Esophagus squamous epithelium (tissue), 5 donors: Measurements from ENCODE around the gene RUNX1. TPM values are rescaled to one million over a fixed set of nuclear protein-coding genes. Genes with fewer than 3 reads are reported as not detected.

Source experiments
- DNase-seq: peaks from one replicate; lab custom pipeline; 2025; lab: John Stamatoyannopoulos, UW
- H3K27ac ChIP-seq, 4 donors: fragments of 200-600 bp; sonication (generic); one replicate each; pipeline ENCODE4 v1.5.1; 2016 to 2019; ENCODE audit warnings: mild to moderate bottlenecking in 1 of 4
- H3K27me3 ChIP-seq, 4 donors: fragments of 200-600 bp; sonication (generic); 1 replicate in 3 of 4; 2 replicates in 1 of 4; pipeline versions ENCODE4 v1.5.1 to v1.6.0; 2017 to 2021; ENCODE audit warnings: antibody characterized with exemption in 1 of 4
- H3K36me3 ChIP-seq, 3 donors: fragments of 200-600 bp; sonication (generic); one replicate each; pipeline ENCODE4 v1.5.1; 2016 to 2019
- H3K4me1 ChIP-seq, 3 donors: fragments of 200-600 bp; sonication (generic); one replicate each; pipeline ENCODE4 v1.5.1; 2017 to 2019
- H3K4me3 ChIP-seq, 4 donors: fragments of 200-600 bp; sonication (generic); 1 replicate in 3 of 4; 2 replicates in 1 of 4; pipeline ENCODE4 v1.5.1; 2016 to 2019; ENCODE audit warnings: mild to moderate bottlenecking in 2 of 4, moderate library complexity in 1 of 4
- H3K9me3 ChIP-seq, 3 donors: fragments of 200-600 bp; sonication (generic); one replicate each; pipeline ENCODE4 v1.5.1; 2016 to 2019
- POLR2A ChIP-seq, 4 donors: fragments of 450-650 bp; IDR thresholded peaks; one replicate each; pipeline ENCODE4 v1.6.1; 2017; ENCODE audit warnings: antibody characterized with exemption in 4 of 4, mild to moderate bottlenecking in 4 of 4, moderate library complexity in 3 of 4
- WGBS, 2 donors: methylation state at CpG; one replicate each; pipeline ENCODE4 v1.1.5; 2018; 5-methylcytosine and 5-hydroxymethylcytosine counted together
- intact Hi-C: fragments of 100-400 bp; cut with DNase I; formaldehyde crosslinking; loops from one replicate; pipeline ENCODE4 v1.15.0; 2022
- total RNA-seq, 4 donors: library from RNA; depleted of rRNA; stranded (reverse); fragments of >200 nt; gene quantifications; one replicate each; pipeline ENCODE4 v1.1.0, GENCODE V29; 2016
- TF ChIP-seq, protein P1 (sequence below), 6 experiments: fragments of 450-650 bp in 4 of 6; fragments of 200-600 bp in 2 of 6; sonication (generic) in 2 of 6; IDR thresholded peaks; one replicate each; pipeline ENCODE4 v1.5.1; 2016 to 2019; ENCODE audit warnings: antibody characterized with exemption in 6 of 6, mild to moderate bottlenecking in 4 of 6, moderate library complexity in 4 of 6
- donor health status: DM: yes; HTN: yes; CAD: no.

The RUNX1 gene
- total RNA-seq, 4 donors from 2014 or later = 8.2 to 25.4 (median 18.3) TPM

DNA sequence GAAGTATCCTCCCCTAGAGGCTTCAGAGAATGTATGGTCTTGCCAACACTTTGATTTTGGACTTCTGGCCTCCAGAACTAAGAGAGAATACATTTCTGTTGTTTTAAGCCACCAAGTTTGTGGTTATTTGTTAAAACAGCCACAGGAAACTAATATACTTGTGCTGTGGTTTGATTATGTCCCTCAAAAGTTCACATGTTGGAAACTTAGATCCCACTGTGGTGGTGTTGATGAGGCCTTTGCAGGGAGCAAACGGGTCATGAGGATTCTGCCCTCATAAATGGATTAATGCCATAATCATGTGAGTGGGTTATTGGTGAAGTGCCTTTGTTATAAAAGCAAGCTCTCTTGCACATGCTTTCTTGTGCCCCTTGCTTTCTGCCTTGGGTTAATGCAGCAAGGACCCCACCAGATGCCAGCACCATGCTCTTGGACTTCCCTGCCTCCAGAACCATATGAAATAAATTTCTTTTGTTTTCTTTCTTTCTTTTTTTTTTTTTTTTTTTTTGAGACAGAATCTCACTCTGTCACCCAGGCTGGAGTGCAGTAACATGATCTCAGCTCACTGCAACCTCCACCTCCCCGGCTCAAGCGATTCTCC is 223.1 kb downstream of the RUNX1 start:
- Histone ChIP-seq H3K27me3 (no peaks in the 10 kb centered on the region), H3K4me3 (no peak overlapping the region), H3K27ac (peak overlapping the region in 2 of 4 donors; percentile 79 to 87), H3K9me3 (no peaks in the 10 kb centered on the region), H3K4me1 (peaks cover 17 to 59% (median 17%) of the 10 kb centered on the region in 3 donors), H3K36me3 (peaks cover 0 to 68% (median 0%) of the 10 kb centered on the region in 3 donors)
- 88% methylated on average over 3 of the region's 3 CpGs for WGBS, 2 donors
- intact Hi-C loops = no loop called here
- TF ChIP-seq, protein P1, sequence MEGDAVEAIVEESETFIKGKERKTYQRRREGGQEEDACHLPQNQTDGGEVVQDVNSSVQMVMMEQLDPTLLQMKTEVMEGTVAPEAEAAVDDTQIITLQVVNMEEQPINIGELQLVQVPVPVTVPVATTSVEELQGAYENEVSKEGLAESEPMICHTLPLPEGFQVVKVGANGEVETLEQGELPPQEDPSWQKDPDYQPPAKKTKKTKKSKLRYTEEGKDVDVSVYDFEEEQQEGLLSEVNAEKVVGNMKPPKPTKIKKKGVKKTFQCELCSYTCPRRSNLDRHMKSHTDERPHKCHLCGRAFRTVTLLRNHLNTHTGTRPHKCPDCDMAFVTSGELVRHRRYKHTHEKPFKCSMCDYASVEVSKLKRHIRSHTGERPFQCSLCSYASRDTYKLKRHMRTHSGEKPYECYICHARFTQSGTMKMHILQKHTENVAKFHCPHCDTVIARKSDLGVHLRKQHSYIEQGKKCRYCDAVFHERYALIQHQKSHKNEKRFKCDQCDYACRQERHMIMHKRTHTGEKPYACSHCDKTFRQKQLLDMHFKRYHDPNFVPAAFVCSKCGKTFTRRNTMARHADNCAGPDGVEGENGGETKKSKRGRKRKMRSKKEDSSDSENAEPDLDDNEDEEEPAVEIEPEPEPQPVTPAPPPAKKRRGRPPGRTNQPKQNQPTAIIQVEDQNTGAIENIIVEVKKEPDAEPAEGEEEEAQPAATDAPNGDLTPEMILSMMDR (IDR thresholded peaks at IDR 0.05) = no peak
- TF ChIP-seq POLR2A (IDR thresholded peaks at IDR 0.05) = no peak
- no peak for DNase-seq

DNA sequence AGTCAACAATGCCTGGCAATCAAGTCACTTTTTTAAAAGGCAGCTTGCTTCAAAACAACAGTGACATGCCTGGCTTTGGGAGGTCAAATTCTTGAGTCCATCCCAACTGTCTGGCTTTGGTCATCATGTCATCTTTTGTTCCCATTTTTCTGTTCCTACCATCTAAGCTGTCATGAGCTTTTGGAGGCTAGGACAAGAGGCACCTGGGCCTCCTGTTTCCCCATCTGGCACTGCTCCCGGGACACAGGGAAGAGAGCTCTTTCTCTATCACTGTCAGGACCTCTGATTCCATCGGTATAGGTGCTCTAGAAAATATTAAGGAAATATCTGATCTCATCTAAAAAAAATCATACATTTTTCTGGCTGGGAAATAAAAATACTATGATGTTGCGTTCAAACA is 224.0 kb downstream of the RUNX1 start:
- TF ChIP-seq, protein P1 (IDR thresholded peaks at IDR 0.05) = no peak
- no peak for TF ChIP-seq POLR2A (IDR thresholded peaks at IDR 0.05)
- DNase-seq = no peak
- peaks cover 0 to 72% (median 0%) of the 10 kb centered on the region in 3 donors for H3K36me3 ChIP-seq
- H3K4me1 ChIP-seq = peaks cover 17 to 68% (median 21%) of the 10 kb centered on the region in 3 donors
- intact Hi-C loops = no loop called here
- WGBS, 2 donors = 89 to 93% methylated on average over 3 of the region's 3 CpGs
- H3K4me3 ChIP-seq = no peak overlapping the region
- no peaks in the 10 kb centered on the region for H3K27me3 ChIP-seq
- no peaks in the 10 kb centered on the region for H3K9me3 ChIP-seq
- peak overlapping the region in 3 of 4 donors; percentile 17 to 87 (median 79) for H3K27ac ChIP-seq

DNA sequence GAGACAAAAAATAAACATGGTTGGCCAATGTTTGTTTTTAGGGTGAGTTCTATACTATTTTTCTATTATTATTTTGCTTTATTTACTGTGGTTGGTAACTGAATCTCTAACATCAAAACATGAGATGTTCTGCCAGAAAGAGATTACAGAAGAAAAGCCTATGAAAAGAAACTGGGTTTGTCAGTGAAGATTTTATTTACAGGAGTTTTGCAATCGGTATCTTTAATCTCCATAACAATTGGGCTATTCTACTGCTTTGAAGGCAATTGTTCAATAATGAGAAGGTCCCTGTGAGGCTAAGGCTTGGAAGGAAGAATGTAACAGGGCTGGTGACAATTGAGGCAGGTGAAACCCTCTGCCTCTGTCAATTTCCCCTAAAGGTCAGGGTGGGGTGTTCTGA is 224.8 kb downstream of the RUNX1 start:
- no peak overlapping the region for H3K4me3 ChIP-seq
- TF ChIP-seq, protein P1 (IDR thresholded peaks at IDR 0.05) = no peak
- no peak for TF ChIP-seq POLR2A (IDR thresholded peaks at IDR 0.05)
- no peaks in the 10 kb centered on the region for H3K9me3 ChIP-seq
- H3K4me1 ChIP-seq = peaks cover 23 to 76% (median 29%) of the 10 kb centered on the region in 3 donors
- peaks cover 0 to 72% (median 0%) of the 10 kb centered on the region in 3 donors for H3K36me3 ChIP-seq
- 26 to 38% methylated on average over 1 of the region's 1 CpG for WGBS, 2 donors
- DNase-seq = no peak
- intact Hi-C loops = no loop called here
- H3K27me3 ChIP-seq = no peaks in the 10 kb centered on the region
- peak overlapping the region; percentile 56 to 87 (median 72) for H3K27ac ChIP-seq

DNA sequence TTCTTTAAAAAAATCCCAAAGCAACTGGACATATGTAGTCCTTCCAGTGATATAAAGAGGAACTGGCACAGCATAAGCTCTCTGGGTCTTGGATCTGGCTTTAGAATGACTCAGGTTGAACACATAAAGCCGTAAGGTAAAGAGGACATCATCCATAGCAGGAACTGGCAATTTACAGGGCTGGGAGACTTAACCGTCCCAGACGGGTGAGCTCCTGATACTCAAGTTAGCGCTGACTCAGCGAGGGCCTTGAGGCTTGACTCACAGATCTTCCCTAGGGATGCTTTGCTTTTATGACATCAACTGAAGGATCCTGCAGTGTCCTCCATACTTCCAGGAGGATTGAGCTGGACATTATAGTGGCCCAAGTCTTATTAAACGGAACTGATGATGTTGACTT is 226.2 kb downstream of the RUNX1 start:
- Histone ChIP-seq H3K27ac (peak overlapping the region; percentile 40 to 87 (median 72)), H3K4me1 (peaks cover 36 to 90% (median 42%) of the 10 kb centered on the region in 3 donors), H3K27me3 (no peaks in the 10 kb centered on the region), H3K36me3 (peaks cover 0 to 60% (median 0%) of the 10 kb centered on the region in 3 donors), H3K9me3 (no peaks in the 10 kb centered on the region), H3K4me3 (no peak overlapping the region)
- WGBS, 2 donors = 51 to 52% methylated on average over 6 of the region's 6 CpGs
- intact Hi-C loops = no loop called here
- no peak for TF ChIP-seq POLR2A (IDR thresholded peaks at IDR 0.05)
- TF ChIP-seq, protein P1 (IDR thresholded peaks at IDR 0.05) = no peak
- no peak for DNase-seq

DNA sequence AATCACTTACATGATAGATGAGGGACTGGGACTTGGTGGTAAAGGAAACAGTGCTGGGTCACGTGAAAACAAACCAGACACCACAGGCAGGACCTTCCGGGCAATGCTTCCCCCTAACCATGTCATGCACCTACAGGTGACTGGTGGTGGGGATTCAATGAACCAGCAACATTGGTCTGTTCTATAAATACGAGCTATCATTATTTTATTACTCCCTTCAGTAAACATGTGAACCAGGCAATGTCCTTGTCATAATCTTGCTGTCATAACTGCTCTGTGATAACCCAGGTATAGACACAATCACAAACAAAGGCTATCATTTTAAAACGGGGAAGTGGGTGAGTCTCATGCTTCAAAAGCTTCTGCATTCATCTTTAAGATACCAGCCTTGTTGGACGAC is 226.9 kb downstream of the RUNX1 start:
- no peak for DNase-seq
- Histone ChIP-seq H3K4me1 (peaks cover 33 to 89% (median 35%) of the 10 kb centered on the region in 3 donors), H3K36me3 (peaks cover 0 to 61% (median 0%) of the 10 kb centered on the region in 3 donors), H3K27ac (peak overlapping the region; percentile 40 to 87 (median 67)), H3K9me3 (no peaks in the 10 kb centered on the region), H3K4me3 (no peak overlapping the region), H3K27me3 (no peaks in the 10 kb centered on the region)
- 79 to 89% methylated on average over 5 of the region's 5 CpGs for WGBS, 2 donors
- TF ChIP-seq, protein P1 (IDR thresholded peaks at IDR 0.05) = no peak
- no peak for TF ChIP-seq POLR2A (IDR thresholded peaks at IDR 0.05)
- intact Hi-C loops = no loop called here
